ENCODE measurements around the gene TAF4B. TPM values are rescaled to one million over a fixed set of nuclear protein-coding genes. Genes with fewer than 3 reads are reported as not detected.
"Not testable (repeated sequence)": the region's sequence is repeated elsewhere in the genome, so short reads cannot be mapped to it uniquely, and the experiment has no call there.

TAF4B gene, protein sequence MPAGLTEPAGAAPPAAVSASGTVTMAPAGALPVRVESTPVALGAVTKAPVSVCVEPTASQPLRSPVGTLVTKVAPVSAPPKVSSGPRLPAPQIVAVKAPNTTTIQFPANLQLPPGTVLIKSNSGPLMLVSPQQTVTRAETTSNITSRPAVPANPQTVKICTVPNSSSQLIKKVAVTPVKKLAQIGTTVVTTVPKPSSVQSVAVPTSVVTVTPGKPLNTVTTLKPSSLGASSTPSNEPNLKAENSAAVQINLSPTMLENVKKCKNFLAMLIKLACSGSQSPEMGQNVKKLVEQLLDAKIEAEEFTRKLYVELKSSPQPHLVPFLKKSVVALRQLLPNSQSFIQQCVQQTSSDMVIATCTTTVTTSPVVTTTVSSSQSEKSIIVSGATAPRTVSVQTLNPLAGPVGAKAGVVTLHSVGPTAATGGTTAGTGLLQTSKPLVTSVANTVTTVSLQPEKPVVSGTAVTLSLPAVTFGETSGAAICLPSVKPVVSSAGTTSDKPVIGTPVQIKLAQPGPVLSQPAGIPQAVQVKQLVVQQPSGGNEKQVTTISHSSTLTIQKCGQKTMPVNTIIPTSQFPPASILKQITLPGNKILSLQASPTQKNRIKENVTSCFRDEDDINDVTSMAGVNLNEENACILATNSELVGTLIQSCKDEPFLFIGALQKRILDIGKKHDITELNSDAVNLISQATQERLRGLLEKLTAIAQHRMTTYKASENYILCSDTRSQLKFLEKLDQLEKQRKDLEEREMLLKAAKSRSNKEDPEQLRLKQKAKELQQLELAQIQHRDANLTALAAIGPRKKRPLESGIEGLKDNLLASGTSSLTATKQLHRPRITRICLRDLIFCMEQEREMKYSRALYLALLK
- 8.0 TPM for polyA plus RNA-seq (2012; ENCODE audit: missing spikeins)

DNA sequence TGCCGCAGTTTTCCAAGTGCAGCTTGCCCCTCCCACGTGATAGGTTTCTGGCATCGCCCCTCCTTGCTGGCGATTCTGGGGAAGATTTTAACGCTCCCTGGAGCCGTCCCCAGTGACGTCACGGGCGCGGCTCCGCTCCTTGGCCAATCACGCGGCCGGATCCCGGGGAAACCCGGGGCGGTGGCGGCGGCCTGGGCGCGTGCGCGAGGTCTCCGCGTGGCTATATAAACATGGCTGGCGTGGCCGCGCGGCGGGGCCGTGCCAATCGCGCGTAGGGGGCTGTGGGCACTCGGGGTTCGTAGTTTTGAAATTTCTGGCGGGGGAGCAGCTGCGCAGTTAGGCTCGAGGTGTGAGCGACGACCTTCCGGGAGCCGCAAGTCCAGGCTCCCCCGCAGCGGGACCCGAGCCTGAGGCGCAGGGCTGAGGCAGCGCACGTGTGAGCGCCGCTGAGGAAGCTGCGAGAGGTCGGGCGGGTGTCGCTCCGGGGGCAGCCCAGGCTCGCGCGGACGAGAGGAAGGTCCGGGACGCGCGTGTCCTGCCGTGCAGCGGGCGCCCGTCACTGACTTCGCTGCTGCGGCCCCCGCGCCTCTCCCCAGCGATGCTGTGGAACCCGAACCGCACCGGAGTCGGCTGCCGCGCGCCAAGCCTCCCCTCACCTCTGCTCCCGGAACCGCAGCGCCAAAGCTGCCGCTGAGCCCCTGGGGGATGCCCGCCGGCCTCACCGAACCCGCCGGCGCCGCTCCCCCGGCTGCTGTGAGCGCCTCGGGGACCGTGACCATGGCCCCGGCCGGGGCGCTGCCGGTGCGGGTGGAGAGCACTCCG lies at the start of gene TAF4B:
TSS of gene TAF4B (plus strand) at position 217 of the 822 bp plus-strand sequence. CDS start at position 706, 489 bp downstream.
- peak; percentile 67; the same call in 1 of the 2 replicates for TF ChIP-seq POLR2AphosphoS5 (IDR thresholded peaks at IDR 0.05; ENCODE audit: low read depth, low read length)
- TF ChIP-seq TAF1 (IDR thresholded peaks at IDR 0.05; ENCODE audit: borderline replicate concordance, low read depth, low read length): 0 out of 2 replicates have a peak, but pooled peaks have one; percentile 31
- TF ChIP-seq POLR2A (IDR thresholded peaks at IDR 0.05; ENCODE audit: low read depth, low read length): peak; percentile 88
- FAIRE-seq: peak; percentile 98

DNA sequence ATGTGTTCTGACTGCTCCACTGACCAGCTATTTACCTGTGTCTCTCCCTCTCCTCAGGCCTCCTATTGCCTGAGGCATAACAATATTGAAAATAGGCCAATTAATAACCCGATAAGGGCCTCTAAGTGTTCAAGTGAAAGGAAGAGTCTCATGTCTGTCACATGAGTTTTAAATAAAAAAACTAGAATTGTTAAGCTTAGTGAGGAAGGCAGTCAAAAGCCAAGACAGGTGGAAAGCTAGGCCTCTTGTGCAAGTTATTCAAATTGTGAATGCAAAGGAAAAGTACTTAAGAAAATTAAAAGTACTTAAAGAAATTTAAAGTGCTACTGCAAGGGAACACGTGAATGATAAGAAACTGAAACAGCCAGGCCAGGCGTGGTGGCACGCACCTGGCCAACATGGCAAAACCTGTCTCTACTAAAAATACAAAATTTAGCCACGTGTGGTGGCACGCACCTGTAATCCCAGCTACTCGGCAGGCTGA lies 44.9 kb upstream of the TAF4B start:
- DNase-seq (ENCODE audit: insufficient read length) (no peak), FAIRE-seq (no peak)
- no peak for TF ChIP-seq TAF1 (IDR thresholded peaks at IDR 0.05; ENCODE audit: borderline replicate concordance, low read depth, low read length)

More for the DNA sequence above, at the start of gene TAF4B:
- peak; percentile 73 for DNase-seq (ENCODE audit: insufficient read length)

DNA sequence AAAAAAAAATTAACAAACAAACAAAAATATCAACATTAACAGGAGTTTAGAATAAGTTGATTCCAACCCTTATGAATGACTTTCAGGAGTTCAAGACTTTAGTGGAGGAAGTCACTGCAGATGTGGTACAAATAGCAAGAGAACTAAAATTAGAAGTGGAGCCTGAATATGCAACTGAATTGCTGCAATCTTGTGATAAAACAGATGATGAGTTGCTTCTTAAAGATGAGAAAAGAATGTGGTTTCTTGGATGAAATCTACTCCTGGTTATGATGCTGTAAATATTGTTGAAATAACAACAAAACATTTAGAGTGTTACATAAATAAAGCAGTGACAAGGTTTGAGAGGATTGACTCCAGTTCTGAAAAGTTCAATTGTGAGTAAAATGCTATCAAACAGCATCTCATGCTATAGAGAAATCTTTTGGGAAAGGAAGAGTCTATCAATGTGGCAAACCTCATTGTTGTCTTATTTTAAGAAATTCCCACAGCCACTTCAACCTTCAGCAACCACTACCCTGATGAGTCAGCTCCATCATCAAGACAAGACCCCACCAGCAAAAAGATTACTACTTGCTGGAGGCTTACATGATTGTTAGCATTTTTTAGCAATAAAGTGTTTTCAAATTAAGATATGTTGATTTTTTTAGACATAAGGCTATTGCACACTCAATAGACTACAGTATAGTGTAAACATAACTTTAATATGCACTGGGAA lies 42.7 kb upstream of the TAF4B start:
- TF ChIP-seq TAF1 (IDR thresholded peaks at IDR 0.05; ENCODE audit: borderline replicate concordance, low read depth, low read length) (no peak), POLR2AphosphoS5 (IDR thresholded peaks at IDR 0.05; ENCODE audit: low read depth, low read length) (no peak), POLR2A (IDR thresholded peaks at IDR 0.05; ENCODE audit: low read depth, low read length) (no peak)
- no peak for DNase-seq (ENCODE audit: insufficient read length)
- FAIRE-seq: no peak

DNA sequence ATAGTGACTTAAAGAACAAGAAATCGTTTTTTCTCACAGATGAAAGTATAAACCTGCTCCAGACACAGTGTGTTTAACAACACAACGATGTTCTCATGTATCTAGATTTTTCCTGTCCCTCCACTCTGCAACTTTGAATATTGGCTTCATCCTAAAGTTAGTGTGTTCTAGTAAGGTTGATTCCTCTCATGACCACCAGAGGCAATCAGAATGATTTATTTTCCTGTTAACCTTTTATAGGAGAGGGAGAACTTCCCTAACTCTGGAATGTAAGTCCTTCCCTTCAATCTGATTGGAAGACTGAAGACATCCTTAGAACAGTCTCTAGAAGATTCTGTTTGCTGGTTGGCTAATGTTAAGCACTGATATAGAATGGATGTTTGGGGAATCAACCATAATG lies 41.0 kb upstream of the TAF4B start:
- TF ChIP-seq POLR2A (IDR thresholded peaks at IDR 0.05; ENCODE audit: low read depth, low read length) (no peak), TAF1 (IDR thresholded peaks at IDR 0.05; ENCODE audit: borderline replicate concordance, low read depth, low read length) (no peak), POLR2AphosphoS5 (IDR thresholded peaks at IDR 0.05; ENCODE audit: low read depth, low read length) (no peak)
- no peak for FAIRE-seq
- DNase-seq (ENCODE audit: insufficient read length): no peak

DNA sequence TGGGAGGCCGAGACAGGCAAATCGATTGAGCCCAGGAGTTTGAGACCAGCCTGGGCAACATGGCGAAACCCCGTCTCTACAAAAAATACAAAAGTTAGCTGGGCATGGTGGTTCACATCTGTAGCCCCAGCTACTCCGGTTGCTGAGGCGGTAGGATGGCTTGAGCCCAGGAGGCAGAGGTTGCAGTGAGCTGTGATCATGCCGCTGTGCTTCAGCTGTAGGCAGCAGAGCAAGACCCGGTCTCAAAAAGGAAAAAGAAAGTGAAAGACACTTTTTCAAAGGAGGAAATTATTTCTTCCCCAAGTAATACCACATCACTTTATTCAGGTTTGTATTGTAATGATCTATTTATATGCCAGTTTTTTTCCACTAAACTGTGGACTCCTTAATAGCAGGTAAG lies 35.7 kb upstream of the TAF4B start:
- FAIRE-seq (peak; percentile 90), DNase-seq (ENCODE audit: insufficient read length) (no peak)
- no peak for TF ChIP-seq TAF1 (IDR thresholded peaks at IDR 0.05; ENCODE audit: borderline replicate concordance, low read depth, low read length)
- TF ChIP-seq POLR2A (IDR thresholded peaks at IDR 0.05; ENCODE audit: low read depth, low read length): no peak
- TF ChIP-seq POLR2AphosphoS5 (IDR thresholded peaks at IDR 0.05; ENCODE audit: low read depth, low read length): no peak

DNA sequence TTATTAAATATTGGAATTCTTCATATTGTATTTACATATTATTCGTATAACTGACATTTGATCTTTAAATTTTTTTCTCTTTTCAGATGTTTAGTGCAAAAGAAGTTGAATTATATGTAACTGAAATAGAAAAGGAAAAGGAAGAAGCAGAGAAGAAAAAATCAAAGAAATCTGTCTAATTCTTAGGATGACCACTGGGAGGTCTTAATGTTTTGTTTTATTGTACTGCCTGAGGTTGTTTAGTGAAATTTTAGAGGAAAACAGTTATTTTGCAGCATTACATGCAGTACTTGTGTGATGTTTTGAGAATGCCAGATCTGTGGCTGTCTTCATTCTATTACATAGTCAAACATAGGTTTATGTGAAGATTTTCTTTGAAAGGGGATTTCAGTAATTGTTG lies 34.0 kb upstream of the TAF4B start:
- FAIRE-seq: peak; percentile 60
- TF ChIP-seq POLR2AphosphoS5 (IDR thresholded peaks at IDR 0.05; ENCODE audit: low read depth, low read length) (no peak), TAF1 (IDR thresholded peaks at IDR 0.05; ENCODE audit: borderline replicate concordance, low read depth, low read length) (no peak), POLR2A (IDR thresholded peaks at IDR 0.05; ENCODE audit: low read depth, low read length) (no peak)
- no peak for DNase-seq (ENCODE audit: insufficient read length)

DNA sequence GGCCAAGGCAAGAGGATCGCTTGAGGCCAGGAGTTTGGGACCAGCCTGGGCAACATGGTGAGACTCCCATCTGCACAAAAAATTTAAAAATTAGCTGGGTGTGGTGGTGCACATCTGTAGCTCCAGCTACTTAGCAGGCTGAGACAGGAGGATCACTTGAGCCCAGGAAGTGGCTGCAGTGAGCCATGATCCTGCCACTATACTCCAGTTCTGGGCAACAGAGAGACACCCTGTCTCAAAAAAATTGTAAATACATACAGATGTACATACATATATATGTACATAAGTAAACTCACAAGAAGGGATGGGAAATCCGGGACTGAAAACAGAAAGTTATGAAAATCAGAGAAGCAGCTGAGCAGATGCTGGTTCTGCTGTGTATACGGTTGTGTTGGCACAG lies 29.6 kb upstream of the TAF4B start:
- FAIRE-seq (no peak), DNase-seq (ENCODE audit: insufficient read length) (no peak)
- TF ChIP-seq POLR2AphosphoS5 (IDR thresholded peaks at IDR 0.05; ENCODE audit: low read depth, low read length) (no peak), POLR2A (IDR thresholded peaks at IDR 0.05; ENCODE audit: low read depth, low read length) (no peak), TAF1 (IDR thresholded peaks at IDR 0.05; ENCODE audit: borderline replicate concordance, low read depth, low read length) (no peak)

DNA sequence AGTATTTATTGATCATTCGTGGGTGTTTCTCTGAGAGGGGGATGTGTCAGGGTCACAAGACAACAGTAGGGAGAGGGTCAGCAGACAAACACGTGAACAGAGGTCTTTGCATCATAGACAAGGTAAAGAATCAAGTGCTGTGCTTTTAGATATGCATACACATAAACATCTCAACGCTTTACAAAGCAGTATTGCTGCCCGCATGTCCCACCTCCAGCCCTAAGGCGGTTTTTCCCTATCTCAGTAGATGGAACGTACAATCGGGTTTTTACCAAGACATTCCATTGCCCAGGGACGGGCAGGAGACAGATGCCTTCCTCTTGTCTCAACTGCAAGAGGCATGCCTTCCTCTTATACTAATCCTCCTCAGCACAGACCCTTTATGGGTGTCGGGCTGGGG lies 24.2 kb upstream of the TAF4B start:
- not testable (repeated sequence) for DNase-seq (ENCODE audit: insufficient read length); FAIRE-seq

DNA sequence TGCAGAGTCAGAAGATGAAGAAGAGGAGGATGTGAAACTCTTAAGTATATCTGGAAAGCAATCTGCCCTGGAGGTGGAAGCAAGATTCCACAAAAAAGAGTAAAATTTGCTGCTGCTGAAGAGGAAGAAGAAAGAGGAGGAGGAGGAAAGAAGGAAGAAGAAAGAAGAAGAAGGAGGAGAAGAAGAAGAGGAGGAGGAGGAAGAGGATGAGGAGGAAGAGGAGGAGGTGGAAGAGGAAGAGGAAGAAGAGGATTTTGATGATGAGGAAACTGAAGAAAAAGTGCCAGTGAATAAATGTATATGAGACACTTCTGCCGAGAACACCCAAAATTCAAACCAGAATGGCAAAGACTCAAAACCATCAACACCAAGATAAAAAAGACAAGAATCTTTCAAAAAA lies 20.9 kb upstream of the TAF4B start:
- TF ChIP-seq POLR2A (IDR thresholded peaks at IDR 0.05; ENCODE audit: low read depth, low read length): no peak
- no peak for TF ChIP-seq POLR2AphosphoS5 (IDR thresholded peaks at IDR 0.05; ENCODE audit: low read depth, low read length)
- no peak for TF ChIP-seq TAF1 (IDR thresholded peaks at IDR 0.05; ENCODE audit: borderline replicate concordance, low read depth, low read length)
- DNase-seq (ENCODE audit: insufficient read length): no peak
- no peak for FAIRE-seq

DNA sequence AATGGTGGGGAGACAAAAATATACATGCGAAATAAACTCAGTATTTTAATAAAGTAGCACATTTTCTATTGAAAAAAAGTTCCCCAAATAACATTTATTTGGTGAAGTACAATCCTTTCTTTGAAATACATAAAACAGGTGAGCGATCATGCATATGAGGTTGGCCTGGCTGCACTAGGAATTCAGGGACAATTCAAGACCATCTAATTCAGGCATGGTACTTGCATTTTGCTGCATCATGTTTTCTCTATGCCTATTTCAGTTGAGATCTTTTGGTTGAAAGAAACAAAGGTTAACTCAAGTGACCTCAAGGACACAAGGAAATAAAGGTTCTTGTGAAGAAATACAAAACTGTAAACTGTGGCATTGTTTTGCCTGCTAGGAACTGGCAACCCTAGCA lies 19.8 kb upstream of the TAF4B start:
- DNase-seq (ENCODE audit: insufficient read length): no peak
- FAIRE-seq: no peak
- TF ChIP-seq POLR2A (IDR thresholded peaks at IDR 0.05; ENCODE audit: low read depth, low read length): no peak
- no peak for TF ChIP-seq TAF1 (IDR thresholded peaks at IDR 0.05; ENCODE audit: borderline replicate concordance, low read depth, low read length)
- TF ChIP-seq POLR2AphosphoS5 (IDR thresholded peaks at IDR 0.05; ENCODE audit: low read depth, low read length): no peak

All from GM12892 (cell line).